HG02970 (cell line): ENCODE measurements around the gene CSNK2A3.
"Not testable (repeated sequence)": the region's sequence is repeated elsewhere in the genome, so short reads cannot be mapped to it uniquely, and the experiment has no call there.

Source experiments
- ATAC-seq: cut with Tn5 transposase; IDR thresholded peaks from one replicate; pipeline ENCODE4 v1.9.1; 2021; ENCODE audit warnings: mild to moderate bottlenecking, moderate library complexity, moderate number of reproducible peaks; ENCODE audit not compliant: unreplicated experiment, low FRiP score

CSNK2A3 gene

DNA sequence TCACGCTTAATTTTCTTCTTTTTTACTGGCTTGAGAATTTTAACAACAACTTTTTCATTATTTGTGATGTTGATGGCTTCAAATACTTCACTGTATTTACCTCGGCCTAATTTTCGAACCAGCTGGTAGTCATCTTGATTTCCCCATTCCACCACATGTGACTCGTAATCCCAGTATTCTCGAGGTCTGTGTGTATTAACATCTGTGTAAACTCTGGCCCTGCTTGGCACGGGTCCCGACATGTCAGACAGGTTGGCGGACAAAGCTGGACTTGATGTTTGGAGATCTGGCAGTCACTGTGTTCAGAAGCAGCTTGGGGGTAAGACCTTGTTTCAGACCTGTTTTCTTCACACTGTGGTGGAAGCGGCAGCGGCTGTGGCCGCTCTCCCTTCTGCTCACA, at the start of gene CSNK2A3:
Gene CSNK2A3 (minus strand): TSS at position 373 of the 400 bp plus-strand sequence. CDS start 131 bp downstream, at position 242.
- ATAC-seq = not testable (repeated sequence)

DNA sequence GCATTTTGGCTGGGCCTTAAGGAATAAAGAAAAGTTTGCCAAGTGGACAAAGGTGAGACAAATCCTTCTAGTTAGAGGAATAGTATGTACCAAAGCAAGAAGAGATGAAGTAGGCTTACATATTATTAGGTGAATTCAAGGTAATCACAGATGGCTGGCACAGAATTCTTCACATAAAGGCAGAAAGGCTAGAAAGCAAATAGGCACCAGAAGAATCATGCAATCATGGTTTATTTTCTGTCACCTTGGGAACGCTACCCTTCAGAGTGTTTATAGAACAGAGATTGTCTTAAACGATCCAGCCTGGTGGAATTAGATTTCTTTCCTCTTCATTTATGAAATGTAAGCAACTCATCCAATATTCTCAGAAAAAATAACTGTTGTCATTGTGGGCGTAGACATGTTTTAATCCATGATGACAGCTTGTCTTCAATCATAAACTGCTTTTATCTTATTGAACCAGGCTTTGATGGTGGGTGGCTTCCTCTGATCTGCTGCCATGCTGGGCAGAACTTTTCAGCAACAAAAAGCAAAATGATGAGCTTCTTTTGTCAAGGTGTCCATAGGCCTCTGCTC, 49.0 kb upstream of the CSNK2A3 start:
- ATAC-seq = no peak

DNA sequence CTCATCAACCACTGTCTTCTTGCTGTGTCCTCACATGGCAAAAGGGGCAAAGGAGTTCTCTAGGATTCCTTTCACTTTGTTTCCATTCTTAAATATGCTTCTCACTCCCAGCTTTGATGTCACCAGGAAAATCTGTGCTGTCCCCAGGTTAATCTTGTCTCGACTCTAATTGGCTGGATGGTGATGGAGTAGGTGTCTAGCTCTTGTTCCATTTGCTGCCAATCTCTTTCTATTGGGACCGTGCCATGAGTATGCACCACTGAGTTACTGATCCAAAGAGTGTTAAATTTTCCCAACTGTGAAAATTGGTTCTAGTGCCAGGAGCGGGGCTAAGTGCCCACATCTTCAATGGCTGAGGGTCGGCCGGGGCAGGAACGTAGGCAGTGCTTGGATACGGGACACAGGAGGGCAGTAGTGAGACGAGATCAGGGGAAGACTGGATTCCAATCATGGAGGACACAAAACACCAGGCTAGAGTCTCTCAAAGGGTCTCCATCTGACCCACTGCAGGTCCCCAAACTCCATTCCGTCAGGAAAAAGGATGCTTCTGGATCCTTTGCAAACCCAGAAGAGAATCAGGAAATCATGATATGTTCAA, 47.7 kb upstream of the CSNK2A3 start:
- no peak for ATAC-seq

DNA sequence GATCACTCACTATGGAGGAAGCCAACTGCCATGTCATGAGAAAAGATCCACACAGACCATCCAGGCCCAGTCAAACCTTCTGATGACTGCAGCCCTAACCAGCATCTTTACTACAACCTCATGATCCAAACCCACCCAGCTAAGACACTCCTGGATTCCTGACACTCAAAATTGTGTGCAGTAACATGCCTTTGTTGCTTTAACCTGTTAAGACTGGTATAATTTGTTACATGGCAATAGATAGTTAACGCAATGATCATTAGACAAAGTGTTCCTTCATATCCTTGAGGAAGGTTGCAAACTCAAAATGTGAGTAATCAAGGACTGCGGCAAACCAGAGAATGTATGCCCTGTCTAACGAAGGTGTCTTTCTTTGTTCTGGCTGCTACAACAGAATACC, 47.1 kb upstream of the CSNK2A3 start:
- ATAC-seq = no peak

DNA sequence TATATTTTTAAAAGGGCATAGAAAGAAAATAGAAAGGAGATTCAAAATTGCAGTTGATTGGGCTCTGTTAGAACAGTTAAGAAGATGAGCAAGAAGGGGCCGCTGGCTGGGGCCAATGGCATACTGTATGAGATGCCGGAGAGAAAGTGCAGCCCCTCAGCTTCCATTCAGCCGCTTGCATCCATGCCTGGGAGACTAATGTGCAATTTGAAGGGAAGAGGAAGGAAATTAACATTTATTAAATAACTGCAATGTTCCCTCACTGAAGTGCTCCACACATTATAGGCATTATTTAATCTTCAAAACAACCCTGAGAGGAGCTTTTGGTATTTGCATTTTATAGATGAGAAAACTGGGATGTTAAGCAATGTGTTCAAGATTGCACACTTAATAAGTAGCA, 44.7 kb upstream of the CSNK2A3 start:
- ATAC-seq = no peak

DNA sequence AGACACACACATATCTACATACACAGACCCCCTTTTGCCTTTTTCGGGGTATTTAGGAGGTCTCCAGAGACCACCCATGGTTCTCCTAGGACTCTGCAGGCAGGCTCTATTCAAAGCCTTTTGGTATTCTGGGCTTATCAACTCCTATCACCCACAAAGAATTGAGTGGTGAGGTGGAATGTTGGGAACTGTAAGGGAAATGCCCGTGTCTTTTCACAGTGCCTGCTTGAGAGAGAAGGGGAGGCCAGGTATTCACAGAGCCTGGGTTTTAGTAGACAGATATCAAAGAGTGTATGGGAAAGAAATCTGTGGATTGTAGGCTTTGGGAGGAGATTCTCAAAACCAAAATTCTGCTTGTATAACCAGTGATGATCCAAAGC, 44.0 kb upstream of the CSNK2A3 start:
- no peak for ATAC-seq

DNA sequence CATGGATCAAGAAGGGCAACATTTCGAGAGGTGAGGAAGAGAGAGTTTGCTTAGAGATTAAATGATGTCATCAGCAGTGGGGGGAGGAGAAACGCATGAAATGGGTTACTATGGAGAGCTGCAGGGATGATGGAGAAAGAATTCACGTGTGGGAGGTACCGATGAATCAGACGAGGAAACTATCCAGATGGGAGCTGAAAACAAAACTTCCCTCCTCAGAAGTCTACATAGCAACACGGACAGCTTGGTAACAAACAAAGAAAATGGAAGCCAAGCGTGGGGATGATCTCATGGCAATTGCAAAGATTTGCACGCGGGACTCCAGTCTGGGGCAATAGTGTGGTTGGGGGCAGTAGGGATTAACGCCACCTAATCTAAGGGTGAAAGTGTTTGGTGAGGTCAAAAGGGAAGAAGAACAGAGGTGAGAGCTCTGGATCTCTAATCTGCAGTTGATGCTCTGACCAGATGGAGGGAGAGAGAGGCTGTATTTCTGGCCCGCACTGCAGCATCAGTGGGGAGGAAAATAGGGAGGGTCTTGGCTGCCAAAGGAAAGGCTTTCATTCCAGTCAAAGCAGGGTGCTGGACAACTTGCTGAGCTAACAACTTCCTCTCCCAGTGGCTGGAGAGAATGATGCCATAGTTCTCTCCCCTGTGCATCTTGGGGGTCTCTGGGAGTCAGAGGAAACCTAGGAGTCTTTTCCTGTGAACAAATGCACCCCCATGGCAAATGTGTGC, 43.4 kb upstream of the CSNK2A3 start:
- no peak for ATAC-seq

DNA sequence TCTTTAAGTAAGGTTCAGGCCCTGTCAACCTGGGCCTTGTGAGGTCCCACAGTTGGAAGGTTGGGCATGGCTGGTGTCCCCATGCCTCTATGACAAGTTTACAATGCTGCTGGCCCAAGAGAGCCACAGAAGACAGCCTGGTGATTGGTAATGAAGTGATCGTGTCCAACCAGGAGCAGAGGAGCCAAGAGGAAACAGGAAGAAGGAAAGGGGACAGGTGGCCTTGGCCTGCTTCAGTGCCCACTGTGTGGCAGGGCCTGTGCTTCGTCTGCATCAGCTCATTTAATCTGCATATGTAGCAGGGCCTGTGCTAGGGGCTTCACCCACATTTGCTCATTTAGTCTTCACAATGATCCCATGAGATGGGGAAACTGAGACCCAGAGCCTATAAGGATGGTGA, 42.1 kb upstream of the CSNK2A3 start:
- no peak for ATAC-seq

DNA sequence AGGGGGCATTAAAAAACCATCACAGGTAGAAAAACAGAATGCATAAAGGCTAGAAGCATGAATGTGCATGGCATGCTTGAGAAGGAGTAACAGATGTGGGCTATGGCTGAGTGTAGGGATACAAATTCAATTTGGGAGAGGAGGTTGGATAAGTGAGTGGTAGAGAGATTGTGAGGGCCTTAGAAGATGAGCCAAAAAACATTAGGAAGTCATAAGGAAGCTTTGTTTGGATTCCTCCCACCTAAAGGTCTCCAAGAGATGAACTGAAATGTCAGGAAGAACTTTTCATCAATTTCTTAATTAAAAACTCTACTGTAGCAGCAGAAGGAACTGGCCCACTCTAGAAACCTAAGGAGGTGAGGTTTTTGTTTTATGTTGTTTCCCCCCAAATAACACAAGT, 41.2 kb upstream of the CSNK2A3 start:
- no peak for ATAC-seq

DNA sequence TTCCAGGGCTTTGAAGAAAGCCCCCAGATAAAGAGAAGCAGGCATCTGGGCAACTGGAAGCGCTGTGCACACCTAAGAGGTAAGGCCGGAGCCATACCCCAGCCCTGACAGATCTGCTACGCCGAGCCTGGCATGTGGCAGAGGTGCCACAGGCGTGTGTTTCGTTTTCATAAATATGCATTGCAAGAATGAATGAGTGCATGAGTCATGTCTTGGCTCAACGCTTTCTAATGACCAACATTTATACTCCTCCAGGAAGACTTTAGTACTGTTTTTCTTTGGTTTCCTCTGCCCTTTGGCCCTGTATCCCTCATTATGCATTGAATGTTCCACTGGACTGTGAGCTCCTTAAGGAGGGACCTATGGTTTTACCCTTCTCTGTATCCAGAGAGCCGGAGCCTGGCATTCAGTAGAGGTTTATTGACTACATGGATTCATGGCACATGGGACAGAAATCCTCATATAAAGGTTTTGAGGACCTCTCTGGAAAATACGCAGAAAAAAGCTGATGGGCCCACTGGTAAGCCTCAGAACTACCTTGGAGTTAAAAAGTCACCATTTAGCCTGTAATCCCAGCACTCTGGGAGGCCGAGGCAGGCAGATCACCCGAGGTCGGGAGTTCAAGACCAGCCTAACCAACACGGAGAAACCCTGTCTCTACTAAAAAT, 38.9 kb upstream of the CSNK2A3 start:
- ATAC-seq = no peak

DNA sequence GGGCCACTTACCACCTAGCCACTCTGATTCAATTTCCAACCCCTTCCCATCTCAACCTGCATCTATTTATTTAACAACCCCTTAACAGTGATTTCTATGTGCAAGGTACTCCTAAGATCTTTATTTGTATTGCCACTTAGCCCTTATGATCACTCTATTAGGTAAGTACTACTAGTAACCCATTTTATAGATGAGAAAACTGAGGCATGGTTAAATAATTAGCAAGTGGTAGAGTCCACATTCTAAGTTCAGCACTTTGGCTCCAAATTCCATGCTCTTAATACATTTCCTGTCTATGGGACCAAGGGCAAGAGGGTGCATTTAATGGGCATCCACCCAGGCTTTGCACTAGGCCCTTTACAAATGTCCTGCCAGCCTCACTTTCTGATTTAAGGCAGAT, 38.1 kb upstream of the CSNK2A3 start:
- no peak for ATAC-seq

DNA sequence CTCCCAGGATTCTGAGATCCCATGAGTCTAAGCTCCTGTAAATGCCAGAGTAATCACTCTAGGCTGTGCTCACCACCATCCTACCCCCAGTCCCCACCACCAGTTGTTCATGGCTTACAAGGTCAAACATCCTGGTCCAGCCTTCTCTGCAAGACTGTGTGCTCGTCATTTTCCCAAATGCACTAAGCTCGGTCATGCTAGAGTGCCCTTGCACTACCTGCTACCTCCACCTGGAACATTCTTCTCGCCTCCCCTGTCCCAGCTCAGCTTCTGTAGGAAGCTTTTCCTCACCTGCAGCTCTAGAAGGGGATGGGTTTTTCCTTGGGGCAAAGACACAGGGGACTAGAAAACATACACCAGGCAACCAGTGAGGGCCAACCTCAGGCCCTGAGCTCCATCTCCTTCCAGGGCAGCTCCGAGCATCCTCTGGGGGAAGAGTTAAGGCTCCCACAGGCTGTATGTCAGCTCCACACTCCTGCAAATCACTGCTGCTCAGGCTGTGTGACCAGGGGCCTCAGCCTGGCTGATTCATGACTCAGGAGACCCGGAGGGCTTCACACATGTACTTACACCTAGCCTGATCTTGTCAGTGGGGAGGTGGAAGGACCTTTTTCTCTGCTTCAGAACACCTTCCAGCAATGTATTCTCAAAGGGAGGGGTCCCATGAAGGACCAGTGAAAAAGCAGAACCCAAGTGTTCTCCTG, 37.2 kb upstream of the CSNK2A3 start:
- ATAC-seq = no peak

DNA sequence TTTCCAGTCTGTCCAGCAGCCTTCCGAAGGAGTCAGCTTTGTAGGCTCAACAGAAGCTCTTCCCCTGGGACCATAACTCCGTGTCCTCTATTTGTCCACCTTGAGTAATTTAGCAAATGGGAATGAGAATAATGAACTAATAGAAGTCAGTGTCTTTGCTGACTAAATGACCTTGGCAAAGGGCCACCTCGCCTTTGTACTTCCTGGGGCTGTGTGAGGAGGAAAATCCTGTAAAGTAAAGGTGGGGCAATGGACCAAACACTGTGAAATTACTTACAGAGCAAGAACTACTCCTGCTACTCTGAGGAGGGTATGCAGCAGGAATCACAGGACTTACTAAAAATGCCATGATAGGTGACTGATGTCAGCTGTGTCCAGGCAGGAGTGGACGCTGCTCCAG, 36.2 kb upstream of the CSNK2A3 start:
- ATAC-seq = no peak

DNA sequence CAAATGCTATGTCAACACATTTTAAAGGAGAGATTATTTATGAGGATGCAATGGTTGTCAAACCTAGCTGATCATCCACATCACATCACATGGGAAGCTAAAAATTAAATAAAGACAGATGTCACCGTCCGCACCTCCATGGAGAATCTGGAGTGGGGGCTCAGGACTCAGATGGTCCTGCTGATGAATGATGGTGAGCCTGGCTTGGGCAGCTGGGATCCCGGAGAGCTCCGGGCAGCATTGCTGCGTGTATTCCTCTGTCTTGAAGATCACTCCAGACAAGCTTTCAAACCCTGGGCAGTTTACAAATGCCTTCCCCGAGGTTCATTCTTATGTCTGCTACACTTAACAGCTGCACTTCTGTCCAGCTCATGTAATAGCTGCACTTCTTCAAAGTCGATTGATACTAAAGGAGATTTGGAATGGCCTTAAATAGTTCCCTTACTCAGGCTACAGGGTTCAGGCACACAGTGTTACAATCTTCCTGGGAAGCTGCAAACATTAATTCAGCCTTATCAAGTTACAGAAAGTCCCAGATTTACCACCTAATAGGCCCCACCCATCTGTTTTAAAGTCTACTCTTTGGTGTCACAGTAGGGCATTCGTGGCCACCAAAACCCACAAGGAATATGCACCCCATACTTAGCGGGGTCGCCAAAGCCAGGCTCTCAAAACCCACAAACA, 34.7 kb upstream of the CSNK2A3 start:
- no peak for ATAC-seq

DNA sequence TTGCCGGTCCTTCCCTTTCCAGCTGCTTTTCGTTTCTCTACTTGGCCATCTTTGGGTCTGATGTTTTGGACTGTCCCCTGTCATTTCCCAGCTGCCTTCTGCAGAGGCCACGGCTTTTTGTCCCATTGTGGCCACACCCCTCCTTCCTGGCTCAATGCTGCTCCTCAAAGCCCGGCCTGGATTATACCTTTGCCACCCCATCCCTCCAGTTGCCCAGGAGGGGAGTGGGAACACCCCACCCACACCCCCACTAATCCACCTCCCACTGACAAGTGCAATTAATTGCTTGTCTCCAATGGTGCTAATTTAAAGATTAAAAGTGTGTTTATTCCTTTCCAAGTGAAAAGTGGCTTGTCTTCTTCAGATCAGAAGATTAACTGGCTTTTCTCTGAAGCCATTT, 34.2 kb upstream of the CSNK2A3 start:
- ATAC-seq = no peak

DNA sequence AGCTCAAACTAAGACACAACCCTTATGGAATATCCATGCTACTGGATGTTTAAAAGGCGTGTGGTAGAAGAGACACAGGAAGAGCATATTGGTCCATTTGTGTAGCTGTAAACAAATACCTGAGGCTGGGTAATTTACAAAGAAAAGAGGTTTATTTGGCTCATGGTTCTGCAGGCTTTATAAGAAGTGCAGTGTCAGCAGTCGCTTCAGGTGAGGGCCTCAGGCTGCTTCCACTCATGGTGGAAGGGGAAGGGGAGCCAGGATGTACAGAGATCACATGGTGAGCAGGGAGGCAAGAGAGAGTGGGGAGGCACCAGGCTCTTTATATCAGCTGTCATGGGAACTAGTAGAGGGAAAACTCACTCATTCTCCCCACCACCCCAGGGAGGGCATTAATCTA, 31.8 kb upstream of the CSNK2A3 start:
- ATAC-seq = no peak

DNA sequence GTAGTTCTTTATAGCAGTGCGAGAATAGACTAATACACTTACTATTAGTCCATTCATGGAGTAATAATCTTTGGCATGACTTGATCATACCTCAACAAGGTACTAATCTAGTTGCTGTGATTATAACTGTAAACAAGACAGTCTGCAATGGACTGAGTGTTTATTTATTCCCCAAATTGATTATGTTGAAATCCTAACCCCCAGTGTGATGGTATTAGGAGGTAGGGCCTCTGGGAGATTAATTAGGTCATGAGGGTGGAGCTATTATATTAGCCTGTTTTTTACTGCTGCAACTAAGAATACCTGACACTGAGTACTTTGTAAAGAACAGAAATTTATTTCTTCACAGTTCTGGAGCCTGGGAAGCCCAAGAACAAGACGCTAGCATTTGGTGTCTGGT, 30.9 kb upstream of the CSNK2A3 start:
- ATAC-seq = no peak

DNA sequence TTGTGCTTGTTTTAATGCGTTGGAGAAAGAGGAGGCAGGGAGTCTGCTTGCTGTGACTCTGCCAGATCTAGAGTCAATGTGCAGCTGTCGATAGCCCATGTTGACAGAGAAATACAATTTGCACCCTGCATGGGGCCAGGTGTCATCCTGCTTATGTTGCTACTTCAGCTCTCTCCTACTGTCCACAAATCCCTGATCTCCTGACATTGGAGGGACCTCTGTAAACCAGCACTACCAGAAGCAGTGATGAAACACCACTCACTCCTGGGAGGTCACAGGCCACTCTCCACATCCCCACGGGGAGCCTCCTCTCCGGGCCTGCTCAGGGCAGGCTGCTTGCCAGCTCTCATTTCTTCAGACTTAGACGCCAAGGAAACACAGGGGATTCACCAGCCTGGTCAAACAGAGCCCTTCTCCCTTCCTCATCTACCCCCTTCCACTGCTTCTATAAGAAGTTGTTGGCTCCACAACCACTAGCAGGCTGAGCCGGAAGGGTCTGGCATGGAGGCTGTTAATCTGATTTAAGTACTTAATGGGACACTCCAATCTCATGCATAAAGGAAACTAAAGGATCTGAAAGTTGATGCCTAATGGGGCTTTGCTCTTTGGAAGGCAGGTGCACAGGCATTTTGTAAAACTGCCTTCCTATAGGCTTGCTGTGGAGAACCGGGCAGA, 29.9 kb upstream of the CSNK2A3 start:
- no peak for ATAC-seq

DNA sequence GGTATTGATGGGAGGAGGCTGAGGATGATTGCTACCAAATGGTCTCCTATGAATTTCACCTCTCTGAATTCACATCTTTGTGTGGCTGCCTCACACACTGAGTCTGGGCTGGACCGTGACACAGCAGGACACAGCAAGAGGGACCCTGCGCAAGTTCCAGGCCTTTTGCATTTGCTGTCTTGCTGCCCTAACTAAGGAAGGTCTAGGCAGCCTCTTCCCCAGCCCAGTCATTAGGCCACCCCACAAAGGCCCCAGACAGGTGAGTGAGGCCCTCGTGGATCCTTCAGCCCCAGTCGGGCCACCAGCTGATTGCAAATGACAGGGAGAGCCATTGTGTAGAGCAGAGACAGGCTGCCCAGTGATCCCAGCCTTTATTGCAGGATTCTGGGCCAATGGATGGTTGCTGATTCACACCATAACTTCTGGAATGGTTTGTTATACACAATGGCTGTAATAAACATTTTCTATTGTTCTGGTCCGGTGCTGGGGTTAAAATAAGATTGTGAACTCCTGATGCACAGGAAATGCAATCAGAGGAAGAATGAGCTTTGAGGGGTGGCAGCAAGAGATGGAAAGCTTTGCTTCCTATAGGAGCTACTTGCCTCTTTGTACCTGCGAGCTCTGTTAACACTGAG, 28.5 kb upstream of the CSNK2A3 start:
- no peak for ATAC-seq
